Measurements from ENCODE around the gene LGI4.
"Not testable (repeated sequence)": the region's sequence is repeated elsewhere in the genome, so short reads cannot be mapped to it uniquely, and the experiment has no call there.

The LGI4 gene

DNA sequence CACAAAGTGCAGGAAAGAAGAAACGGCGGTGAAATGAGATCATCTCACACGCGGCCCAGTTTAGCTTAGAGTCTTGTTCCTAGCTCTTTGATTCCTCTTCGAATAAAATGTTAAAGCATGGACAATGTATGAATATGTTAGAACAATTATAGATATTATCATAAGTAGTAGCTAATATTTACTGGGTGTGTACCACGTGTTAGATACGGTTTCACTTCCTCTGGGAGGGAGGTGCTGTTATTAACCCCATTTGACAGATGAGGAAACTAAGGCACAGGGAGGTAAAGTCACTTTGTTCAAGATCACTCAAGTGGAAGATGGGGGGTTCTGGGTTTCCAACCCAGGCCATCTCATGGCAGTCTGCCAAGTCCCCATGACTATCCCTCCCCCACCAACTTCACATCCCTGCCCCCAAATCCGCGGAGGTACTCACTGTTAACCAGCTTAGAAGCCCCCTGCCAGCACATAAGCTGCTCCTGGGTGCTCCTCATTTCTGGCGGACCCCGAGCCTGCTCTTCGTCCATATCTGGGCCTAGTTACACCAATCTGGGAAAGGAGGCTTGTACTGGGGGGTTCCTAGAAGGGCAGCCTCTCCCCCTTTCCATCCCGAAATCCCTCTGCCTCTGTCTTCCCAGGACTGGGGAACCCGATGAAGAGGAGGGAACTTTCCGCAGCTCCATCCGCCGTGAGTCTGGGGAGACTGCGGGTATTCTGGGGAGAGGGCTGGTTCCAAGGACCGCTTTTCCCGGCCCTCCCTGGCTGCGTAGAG, 7.2 kb upstream of the LGI4 start:
- no peak for DNase-seq (ENCODE audit: low spot score)

DNA sequence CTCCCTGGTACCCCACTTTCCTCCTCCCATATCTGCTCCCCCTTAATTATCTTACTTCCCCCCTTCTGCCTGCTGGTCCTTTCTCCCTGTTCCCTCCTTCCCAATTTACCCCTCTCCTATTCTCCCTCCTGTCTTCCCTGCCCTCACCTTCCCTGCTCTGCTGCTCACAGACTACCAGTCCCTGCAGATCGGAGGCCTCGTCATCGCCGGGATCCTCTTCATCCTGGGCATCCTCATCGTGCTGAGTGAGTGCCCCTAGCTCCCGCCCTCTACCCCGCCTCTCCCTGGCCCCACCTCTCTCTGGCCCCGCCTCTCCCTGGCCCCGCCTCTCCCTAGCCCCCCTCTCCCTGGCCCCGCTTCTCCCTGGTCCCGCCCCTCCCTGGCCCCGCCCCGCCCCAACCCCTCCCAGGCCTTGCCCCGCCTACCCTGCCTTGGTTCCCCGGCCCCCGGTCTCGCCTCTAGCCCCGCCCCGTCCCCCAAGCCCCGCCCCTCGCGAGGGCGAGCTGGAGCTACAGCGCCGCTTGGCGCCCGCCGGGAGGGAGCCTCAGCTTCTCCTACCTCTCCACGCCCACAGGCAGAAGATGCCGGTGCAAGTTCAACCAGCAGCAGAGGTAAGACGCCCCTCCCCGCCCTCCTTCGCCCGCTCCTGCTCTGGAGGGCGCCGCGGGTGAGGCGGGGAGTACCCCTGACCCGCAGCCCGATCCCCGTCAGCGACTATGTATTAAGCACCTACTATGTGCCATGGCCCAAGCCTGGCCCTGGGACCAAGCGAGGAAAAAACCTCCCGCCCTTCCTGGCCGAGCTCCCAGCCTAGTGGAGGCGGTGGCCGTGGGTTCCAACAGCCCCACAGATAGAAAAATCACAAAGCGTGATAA, 6.3 kb upstream of the LGI4 start:
- DNase-seq (ENCODE audit: low spot score) = peak; percentile 93

DNA sequence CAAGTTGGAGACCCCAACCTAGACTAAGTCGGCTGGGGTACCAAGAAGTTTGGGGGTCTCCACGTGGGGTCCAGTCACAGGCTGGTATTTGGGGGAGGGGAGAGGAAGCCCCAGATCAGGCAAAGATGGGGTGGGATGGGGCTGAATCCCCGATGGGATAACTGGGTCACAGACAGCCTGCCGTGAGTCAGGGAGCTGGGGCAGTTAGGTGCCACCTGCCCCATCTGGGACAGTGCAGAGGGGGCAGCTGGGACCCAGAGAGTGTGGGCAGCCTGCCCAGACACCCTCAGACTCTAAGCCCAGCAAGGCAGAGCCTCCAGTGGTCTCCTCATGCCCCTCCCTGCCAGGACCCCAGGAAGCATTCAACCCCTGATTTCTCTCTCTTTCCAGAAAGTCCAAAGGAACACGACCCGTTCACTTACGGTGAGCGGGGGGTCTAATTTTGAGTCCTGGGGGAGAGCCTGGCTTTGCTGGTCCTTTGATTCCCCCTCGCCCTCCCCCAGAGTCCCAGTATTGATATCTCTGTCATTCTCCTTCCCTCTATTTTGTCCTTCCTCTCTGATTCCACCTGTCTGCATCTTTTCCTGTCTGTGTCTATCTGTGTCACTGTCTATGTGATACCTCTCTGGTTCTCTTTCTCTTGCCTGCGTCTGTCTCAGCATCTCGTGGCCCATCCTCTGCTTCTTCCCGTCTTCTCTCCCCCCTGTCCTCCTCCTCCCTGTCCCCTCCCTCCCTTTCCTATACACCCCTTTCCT, 5.5 kb upstream of the LGI4 start:
- no peak for DNase-seq (ENCODE audit: low spot score)

DNA sequence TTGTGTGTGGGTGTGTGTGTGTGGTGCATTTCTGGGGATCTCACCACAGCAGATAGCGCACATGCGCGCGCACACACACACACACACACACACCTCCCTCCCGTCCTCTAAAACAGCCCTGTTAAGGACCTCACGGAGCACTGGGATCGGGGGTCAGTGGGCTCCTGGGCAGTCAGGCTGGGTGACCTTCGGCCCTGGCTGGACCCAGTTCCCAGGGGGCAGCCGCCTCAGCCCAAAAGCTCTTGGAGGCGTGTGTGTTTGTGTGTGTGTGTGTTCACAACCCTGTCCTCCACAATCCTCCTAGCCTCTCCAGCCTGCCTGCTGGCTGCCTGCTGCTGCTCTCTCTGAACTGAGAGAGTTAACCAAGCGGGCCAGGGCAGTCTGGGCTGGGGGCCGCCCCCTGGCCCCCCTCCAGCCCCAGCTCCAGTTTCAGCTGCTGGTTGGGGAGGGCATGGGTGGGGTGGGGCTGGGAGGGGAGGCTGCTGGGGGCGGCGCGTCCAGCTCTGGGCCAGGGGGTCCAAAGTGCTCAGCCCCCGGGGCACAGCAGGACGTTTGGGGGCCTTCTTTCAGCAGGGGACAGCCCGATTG, 3.5 kb upstream of the LGI4 start, which contains the start of gene FXYD1:
FXYD1 (plus strand) TSS at position 520 of the 588 bp plus-strand sequence. CDS start 1,256 bp downstream, outside the sequence.
- no peak for DNase-seq (ENCODE audit: low spot score)

DNA sequence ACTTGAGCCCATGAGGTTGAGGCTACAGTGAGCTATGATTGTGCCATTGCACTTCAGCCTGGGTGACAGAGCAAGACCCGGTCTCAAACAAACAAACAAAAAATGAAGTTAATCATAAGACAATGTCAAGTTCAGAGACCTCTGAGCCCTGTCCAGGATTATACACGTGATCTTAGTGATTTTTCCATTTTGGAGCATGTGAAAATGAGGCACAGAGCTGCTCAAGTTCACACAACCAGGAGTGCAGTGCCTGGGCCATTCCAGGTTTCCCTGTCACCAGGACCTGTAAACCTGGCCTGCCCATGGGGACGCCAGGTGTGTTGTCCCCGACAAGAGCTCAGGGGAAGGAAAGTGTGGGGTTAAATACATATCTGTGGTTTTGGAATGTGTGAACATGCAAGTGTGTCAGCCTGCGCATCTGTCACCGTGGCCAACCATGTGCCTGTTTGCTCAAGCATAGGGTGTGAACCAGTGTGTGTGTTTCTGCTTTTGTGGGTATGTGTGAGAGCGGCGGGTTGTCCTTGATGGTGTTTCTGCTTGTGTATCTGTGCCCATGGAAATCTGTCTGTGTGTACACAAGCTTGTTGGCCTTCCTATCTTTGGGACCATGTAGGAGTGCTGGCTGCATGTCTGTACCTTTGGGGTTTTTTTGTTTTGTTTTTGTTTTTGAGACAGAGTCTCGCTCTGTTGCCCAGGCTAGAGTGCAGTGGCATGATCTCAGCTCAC, 2.3 kb upstream of the LGI4 start:
- no peak for DNase-seq (ENCODE audit: low spot score)

DNA sequence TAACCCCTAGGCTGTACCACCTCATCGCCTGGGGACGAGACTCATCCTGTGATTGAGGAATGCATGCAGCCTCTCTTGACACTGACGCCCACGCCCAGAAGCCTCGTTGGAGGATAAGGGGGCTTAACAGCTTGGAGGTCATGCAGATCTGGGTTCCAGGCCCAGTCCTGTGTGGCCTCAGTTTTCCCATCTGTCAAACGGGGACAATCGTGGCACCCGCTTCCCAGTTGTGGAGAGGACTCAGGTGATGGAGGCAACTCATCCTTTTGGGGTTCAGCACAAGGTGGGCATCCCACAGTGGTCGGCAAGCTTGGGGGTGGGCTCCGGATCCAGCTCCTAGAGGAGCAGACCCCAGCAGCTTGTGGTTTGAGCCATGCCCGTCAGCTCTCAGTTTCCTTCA, 1.4 kb upstream of the LGI4 start:
- no peak for DNase-seq (ENCODE audit: low spot score)

DNA sequence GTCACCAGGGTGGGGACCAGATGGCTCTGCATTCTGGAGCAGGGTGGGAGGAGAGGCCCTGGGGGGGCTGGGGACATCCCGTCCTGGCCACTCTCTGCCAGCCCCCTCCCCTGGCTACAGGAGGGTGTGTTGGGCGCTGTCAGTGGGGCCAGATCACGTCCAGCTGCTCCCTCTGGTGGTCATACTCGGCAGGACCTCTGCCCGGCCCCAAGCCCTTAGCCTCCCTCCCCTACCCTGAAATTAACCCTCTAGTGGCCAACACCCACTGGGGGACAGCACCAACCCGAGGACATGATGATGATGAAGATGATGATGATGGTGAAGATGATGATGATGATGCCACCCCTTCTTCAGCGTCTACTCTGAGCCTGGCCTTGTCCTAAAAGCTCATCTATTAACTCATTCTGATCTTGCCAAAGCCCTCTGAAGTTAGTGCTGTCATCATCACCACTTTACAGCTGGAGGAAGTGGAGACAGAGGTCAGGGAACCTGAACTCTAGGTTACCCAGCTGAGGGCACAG, 590 bp upstream of the LGI4 start:
- DNase-seq (ENCODE audit: low spot score) = peak; percentile 76

DNA sequence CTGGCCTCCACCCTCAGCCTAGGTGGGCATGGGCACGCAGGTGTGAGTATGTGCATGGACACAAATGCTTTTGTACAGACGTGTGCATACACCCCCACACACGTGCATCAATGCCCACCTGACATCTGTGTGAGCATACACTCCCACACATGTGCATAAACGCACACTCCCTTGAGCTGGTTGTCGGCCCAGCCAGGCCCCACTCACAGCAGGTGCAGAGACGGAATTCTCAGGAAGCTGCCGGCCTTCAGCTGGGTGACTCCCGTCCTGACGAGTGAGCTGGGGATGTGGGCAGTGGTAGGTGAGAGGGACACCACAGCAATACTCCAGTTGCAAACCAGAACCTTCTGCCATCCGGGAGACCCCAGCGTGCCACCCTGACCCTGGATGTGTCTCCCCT, 1.0 kb downstream of the LGI4 start:
- no peak for DNase-seq (ENCODE audit: low spot score)

DNA sequence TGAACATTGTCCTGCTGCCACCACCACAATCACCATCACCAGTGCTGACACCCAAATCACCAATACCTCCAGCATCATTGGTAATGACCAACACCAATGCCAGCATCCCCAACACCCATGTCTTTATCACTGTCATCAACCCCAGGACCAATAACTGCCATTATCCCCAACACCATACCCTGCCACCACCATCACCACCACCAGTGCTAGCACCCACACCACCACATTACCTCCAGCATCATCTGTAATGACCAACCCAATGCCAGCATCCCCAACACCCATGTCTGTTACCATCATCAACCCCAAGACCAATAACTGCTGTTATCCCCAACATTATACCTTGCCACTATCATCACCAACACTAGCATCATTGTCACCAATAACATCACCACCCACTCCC, 2.6 kb downstream of the LGI4 start:
- DNase-seq (ENCODE audit: low spot score) = no peak

DNA sequence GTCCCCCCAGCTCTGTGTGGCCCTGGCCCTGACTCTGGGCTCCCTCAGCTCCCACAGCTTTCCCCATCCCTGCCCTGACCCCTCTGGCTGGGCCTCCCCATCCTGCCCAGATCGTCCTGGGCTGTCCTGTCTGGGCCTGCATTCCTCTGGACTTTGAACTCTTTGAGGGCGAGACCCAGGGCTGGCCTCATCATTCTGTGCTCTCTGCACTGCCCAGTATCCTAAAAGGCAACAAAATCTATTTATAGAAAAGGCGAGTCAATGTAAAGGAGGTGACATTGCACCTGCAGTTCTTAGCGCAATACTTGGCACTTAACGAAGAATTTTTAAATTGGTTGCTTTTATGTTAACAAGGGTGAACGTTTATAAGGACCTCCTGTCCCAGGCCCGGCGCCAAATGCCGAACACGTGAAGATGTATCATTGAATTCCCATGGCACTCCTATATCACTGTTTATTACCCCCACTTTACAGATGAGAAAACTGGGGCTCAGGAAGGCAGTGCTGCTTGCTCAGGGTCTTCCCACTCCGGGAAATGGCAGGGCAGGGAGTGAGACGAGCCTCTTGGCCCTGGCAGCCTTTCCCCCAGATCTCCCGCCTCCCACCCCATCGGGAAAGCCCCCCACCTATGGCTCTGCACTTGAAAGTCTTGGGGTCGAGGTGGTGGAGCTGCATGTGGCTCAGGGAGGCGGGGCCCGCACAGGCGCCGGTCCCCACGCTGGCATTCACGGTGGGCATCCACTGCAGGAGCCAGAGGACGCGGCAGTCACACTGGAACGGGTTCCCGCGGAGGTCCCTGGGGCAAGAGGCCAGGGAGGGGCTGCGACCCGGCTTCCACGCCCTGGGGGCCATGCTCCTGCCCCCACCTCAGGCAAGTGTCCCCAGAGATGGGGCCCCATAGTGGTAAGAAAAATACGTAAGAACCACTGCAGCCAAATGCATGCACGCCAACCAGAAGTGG, 3.8 kb downstream of the LGI4 start:
- DNase-seq (ENCODE audit: low spot score) = no peak

DNA sequence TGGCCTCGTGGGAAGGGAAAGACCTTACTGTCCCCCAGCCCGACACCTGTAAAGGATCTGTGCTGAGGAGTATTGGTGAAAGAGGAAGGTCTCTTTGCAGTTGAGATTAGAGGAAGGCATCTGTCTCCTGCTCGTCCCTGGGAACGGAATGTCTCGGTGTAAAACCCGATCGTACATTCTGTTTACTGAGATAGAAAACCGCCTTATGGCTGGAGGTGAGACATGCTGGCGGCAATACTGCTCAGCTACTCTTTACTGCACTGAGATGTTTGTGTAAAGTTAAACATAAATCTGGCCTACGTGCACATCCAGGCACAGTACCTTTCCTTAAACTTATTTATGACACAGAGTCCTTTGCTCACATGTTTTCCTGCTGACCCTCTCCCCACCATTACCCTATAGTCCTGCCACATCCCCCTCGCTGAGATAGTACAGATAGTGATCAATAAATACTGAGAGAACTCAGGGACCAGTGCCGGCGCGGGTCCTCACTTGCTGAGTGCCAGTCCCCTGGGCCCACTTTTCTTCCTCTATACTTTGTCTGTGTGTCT, 5.1 kb downstream of the LGI4 start:
- not testable (repeated sequence) for DNase-seq (ENCODE audit: low spot score)

DNA sequence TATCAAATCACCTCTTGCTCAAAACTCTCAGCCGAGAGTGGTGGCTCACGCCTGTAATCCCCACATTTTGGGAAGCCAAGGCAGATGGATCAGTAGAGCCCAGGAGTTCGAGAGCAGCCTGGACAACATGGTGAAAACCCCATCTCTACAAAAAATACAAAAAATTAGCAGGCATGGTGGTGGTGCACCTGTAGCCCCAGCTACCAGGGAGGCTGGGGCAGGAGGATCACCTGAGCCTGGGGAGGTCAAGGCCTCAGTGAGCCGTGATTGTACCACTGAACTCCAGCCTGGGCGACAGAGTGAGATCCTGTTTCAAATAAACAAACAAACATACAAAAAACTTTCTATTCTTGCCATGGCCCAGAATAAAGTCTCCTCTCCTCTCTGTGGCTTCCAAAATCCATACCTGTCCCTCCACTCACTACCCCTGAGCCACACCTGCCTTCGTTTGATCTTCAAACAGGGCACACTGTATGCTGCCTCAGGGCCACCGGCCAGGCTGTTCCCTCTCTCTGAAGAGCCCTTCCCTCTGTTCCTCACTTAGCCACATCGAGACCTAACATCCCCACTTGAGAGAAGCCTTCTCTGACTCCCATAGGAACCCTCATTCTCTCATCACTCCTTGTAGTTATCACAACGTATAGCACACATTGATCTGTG, 6.3 kb downstream of the LGI4 start:
- DNase-seq (ENCODE audit: low spot score) = no peak

DNA sequence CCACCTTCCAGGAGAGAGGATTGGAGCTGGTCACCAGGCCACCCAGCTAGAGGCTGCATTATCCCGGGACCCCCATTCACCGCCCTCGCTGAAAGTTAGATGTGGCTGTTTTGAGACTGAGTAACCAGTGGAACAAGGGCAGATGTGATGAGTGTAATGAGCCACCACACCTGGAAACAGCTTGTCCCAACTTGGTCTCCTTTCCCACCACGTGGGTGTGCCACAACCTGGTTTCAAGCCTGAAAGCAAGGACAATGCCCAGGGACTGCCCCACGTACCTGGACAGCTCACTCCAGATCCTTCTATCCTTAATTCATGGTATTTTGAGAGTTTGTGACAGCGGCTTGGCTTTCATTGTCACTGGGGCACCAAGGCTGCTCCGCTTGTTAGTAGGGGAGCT, 7.0 kb downstream of the LGI4 start:
- DNase-seq (ENCODE audit: low spot score) = no peak

DNA sequence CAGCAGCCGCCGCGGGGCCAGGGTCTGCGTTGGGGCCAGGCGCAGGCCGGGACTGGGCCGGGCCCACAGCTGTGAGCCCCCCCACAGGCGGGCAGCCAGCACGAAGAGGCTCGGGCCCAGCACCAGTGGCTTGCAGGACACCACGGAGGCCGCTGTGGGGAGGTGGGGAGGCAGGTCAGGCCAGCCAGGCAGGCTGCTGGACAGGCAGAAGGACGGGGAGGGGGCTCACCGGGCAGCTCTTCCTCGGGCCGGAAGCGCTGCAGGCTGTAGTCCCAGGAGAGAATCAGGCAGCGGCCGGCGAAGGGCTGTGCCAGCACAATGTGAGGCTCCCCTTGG, 8.3 kb downstream of the LGI4 start:
- peak; percentile 76 for DNase-seq (ENCODE audit: low spot score)

DNA sequence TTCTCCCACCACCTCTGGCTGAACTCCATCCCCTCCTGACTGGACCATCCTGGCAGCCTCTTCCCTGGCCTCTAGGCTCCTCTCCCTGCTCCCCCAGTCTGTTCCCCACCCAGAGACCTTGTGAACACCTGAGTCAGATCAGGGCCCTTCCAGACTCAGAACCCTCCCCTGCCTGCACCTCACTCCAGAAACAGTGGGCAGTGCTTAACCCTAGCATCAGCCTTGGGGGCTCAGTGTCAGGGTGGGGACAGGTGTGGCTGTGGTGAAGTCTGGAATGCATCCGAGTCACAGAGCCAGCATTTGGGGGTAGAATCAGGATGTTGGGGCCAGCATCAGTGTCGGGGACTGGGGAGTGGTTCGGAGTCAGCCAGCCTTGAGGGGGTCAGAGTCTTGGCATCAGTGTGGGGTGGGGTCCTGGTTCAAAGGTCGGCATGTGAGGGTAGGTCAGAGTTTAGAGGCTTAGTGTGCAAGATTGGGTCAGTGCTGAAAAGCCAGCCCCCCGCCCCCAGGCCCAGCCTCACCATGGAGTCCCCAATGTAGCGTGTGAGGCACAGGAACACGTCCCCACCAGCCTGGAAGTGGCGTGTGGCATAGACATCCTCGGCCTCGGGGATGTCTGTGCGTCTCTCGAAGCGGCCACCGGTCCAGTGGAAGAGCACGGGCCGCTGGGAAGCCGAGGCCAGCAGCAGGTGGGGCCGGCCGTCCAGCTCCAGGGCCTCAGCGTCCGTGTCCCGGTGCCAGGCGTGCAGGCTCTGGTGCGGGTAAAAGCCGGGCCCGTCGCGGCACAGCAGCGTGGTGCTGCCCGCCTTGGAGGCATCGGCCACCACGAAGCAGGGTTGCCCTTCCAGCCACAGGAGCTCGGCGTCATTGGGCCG, 8.9 kb downstream of the LGI4 start:
- no peak for DNase-seq (ENCODE audit: low spot score)

DNA sequence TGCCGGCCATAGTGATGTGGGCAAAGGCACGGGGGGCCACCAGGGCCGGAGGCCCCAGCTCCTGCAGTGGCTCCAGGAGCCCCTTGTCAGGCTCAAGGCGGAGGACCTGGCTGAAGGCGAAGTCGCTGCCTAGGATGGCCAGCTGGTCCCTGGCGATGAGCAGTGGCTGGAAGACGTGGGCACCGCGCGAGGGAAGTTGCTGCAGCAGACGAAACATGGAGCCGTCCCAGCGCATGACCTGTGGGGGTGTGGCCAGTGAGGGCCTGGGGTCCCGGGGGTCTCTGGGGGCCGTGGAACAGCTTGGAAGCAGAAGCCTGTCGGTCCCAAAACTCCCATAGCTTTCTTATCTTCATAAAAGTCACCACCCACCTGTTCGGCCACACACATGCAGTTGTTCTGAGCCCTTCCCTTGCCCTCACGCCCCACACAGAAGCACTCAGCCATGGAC, 9.6 kb downstream of the LGI4 start:
- DNase-seq (ENCODE audit: low spot score) = no peak

DNA sequence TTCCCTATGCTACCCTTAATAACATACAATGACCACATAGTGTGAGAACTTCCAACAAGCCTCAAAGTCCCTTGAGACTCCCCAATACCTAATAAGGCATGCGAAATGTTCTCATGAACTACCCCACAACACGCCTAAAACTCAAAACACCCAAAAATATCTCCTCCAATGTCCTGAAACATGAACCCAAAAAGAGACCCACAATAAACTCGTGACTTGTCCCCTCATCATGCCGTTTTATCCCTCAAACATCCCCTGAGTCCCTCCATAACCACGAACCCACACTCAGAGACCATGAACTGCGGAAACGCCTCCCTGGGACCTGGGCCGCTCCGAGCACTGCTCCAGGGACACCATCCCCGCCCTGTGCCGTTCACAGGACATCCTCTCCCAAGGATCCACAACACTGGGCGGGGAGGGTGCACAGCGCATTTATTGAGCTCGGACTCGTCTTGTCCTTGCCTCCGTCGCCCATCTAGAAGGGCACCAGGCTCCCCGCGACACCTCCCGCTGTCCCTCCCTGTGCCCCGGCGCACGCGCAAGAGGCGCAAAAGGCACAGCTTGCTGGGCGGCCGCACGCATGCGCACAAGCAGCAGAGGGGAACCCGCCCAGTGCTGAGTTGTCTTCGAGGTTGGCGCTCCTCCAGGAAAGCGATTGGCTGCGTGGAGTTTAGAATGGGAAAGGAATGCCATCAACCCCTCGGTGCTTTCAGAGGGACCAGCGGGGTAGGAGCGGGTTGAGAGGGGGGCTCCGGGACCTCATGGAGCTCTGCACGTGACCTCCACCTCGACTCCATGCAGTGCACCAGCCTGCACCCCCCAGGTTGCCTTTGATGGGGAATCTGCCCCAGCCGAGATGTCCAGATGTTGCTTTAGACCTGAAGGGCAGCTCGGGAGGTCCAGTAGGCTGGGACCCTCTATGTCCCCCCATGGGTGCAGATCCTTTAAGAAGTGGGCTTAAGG, 10.5 kb downstream of the LGI4 start:
- peak; percentile 97 for DNase-seq (ENCODE audit: low spot score)
